KMS-11 (cell line): Measurements from ENCODE around the gene TTC19.
A peak's percentile ranks its signal among the peaks of the same experiment; 100 is the strongest.

Experiments
- H2AFZ ChIP-seq: fragments of 200-600 bp; sonication (generic); 2 replicates; pipeline ENCODE4 v1.6.1; 2016; ENCODE audit warnings: antibody characterized with exemption, mixed run types, low read depth
- H3K27ac ChIP-seq: fragments of 200-600 bp; sonication (generic); 2 replicates; pipeline ENCODE4 v1.6.1; 2016; ENCODE audit warnings: mild to moderate bottlenecking, mixed run types
- H3K27me3 ChIP-seq: fragments of 200-600 bp; sonication (generic); 2 replicates; pipeline ENCODE4 v1.6.1; 2017; ENCODE audit warnings: mild to moderate bottlenecking, low read depth, mixed run types, moderate library complexity; ENCODE audit not compliant: insufficient read depth
- H3K36me3 ChIP-seq: fragments of 200-600 bp; sonication (generic); 2 replicates; pipeline ENCODE4 v1.6.1; 2017; ENCODE audit warnings: mild to moderate bottlenecking, mixed run types; ENCODE audit not compliant: insufficient read depth
- H3K4me1 ChIP-seq: fragments of 200-600 bp; sonication (generic); 2 replicates; pipeline ENCODE4 v1.6.1; 2016; ENCODE audit warnings: mild to moderate bottlenecking, low read depth, mixed run types; ENCODE audit not compliant: poor library complexity, severe bottlenecking
- H3K4me2 ChIP-seq: fragments of 200-600 bp; sonication (generic); 2 replicates; pipeline ENCODE4 v1.7.0; 2016; ENCODE audit warnings: mild to moderate bottlenecking, mixed run types
- H3K4me3 ChIP-seq: fragments of 200-600 bp; sonication (generic); IDR thresholded peaks from 2 replicates; pipeline ENCODE4 v1.6.1; 2017; ENCODE audit warnings: low read depth, low read length, mixed read lengths; ENCODE audit not compliant: insufficient read depth
- H3K79me2 ChIP-seq: fragments of 200-600 bp; sonication (generic); 2 replicates; pipeline ENCODE4 v1.6.1; 2016; ENCODE audit warnings: low read depth, mixed run types; ENCODE audit not compliant: insufficient read depth
- H3K9ac ChIP-seq: fragments of 200-600 bp; sonication (generic); 2 replicates; pipeline ENCODE4 v1.6.1; 2016; ENCODE audit warnings: mild to moderate bottlenecking, mixed run types
- H4K20me1 ChIP-seq: fragments of 200-600 bp; sonication (generic); 2 replicates; pipeline ENCODE4 v1.6.1; 2016; ENCODE audit warnings: mild to moderate bottlenecking, mixed run types; ENCODE audit not compliant: insufficient read depth
- CTCF ChIP-seq: fragments of 200-600 bp; sonication (generic); conservative IDR thresholded peaks from 2 replicates; pipeline ENCODE4 v1.6.1; 2017; ENCODE audit warnings: low read depth, mild to moderate bottlenecking, antibody characterized with exemption, low read length, moderate library complexity, mixed read lengths

Gene TTC19

GRCh38 chr17:15971098-15971678, 28.4 kb upstream of the TTC19 start:
- TF ChIP-seq CTCF = no peak
- Histone ChIP-seq H3K9ac (no peak overlapping the region), H3K4me2 (no peak overlapping the region), H3K79me2 (no peaks in the 10 kb centered on the region), H3K27ac (no peak overlapping the region), H3K4me3 (no peak overlapping the region), H4K20me1 (no peaks in the 10 kb centered on the region), H2AFZ (no peak overlapping the region), H3K27me3 (no peaks in the 10 kb centered on the region), H3K4me1 (peaks cover 14% of the 10 kb centered on the region), H3K36me3 (no peaks in the 10 kb centered on the region)

- H3K4me2 ChIP-seq = no peak overlapping the region
- H3K4me1 ChIP-seq = peaks cover 14% of the 10 kb centered on the region
- H3K9ac ChIP-seq = no peak overlapping the region
- H3K27ac ChIP-seq = no peak overlapping the region
- H2AFZ ChIP-seq = no peak overlapping the region
- TF ChIP-seq CTCF = no peak
- no peak overlapping the region for H3K4me3 ChIP-seq
- H3K79me2 ChIP-seq = no peaks in the 10 kb centered on the region
- no peaks in the 10 kb centered on the region for H3K27me3 ChIP-seq
- no peaks in the 10 kb centered on the region for H4K20me1 ChIP-seq
- no peaks in the 10 kb centered on the region for H3K36me3 ChIP-seq
Measured at GRCh38 chr17:15971882-15972281, 27.7 kb upstream of the TTC19 start.

- H3K36me3 ChIP-seq = no peaks in the 10 kb centered on the region
Measured at GRCh38 chr17:15972497-15972951, 27.1 kb upstream of the TTC19 start.

GRCh38 chr17:15973016-15973415, 26.6 kb upstream of the TTC19 start:
- no peaks in the 10 kb centered on the region for H4K20me1 ChIP-seq
- no peaks in the 10 kb centered on the region for H3K79me2 ChIP-seq
- no peak overlapping the region for H3K9ac ChIP-seq
- TF ChIP-seq CTCF = no peak
- H3K27ac ChIP-seq = peak overlapping the region; percentile 39; the same call in 1 of the 2 replicates
- no peak overlapping the region for H3K4me3 ChIP-seq
- H3K27me3 ChIP-seq = no peaks in the 10 kb centered on the region
- H2AFZ ChIP-seq = no peak overlapping the region
- no peaks in the 10 kb centered on the region for H3K36me3 ChIP-seq
- H3K4me1 ChIP-seq = peaks cover 14% of the 10 kb centered on the region
- 0 out of 2 replicates have a peak overlapping the region, but pooled peaks have one; percentile 9 for H3K4me2 ChIP-seq

More at GRCh38 chr17:15972497-15972951, 27.1 kb upstream of the TTC19 start:
- TF ChIP-seq CTCF = no peak
- H4K20me1 ChIP-seq = no peaks in the 10 kb centered on the region
- no peaks in the 10 kb centered on the region for H3K27me3 ChIP-seq
- peaks cover 14% of the 10 kb centered on the region for H3K4me1 ChIP-seq
- no peak overlapping the region for H3K4me3 ChIP-seq
- no peak overlapping the region for H3K9ac ChIP-seq
- H3K27ac ChIP-seq = no peak overlapping the region; the same call in 1 of the 2 replicates
- H3K79me2 ChIP-seq = no peaks in the 10 kb centered on the region
- H2AFZ ChIP-seq = no peak overlapping the region
- H3K4me2 ChIP-seq = 0 out of 2 replicates have a peak overlapping the region, but pooled peaks have one; percentile 9
